ENCODE results near the gene NT5C3A.
"Not testable (repeated sequence)": the region's sequence is repeated elsewhere in the genome, so short reads cannot be mapped to it uniquely, and the experiment has no call there.

NT5C3A gene

DNA sequence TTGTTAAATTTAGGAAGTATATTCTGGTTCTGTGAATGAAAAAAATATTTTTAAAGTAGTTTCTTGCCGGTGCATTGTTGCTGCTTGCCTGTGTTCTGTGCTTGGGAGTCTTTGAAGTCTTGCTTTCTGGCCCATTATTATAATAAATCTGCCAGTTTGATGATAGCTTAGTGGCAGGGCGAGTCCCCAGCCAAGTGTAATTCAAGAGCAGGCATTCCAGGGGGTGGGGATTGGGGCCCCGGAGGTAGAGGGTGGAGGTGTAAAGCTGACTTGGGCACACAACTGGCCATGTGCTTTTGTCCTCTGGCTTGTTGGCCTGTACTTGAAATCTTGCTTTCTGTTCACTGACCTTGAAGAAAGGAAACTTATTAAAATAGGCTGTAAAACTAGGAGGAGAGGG is 90.6 kb downstream of the NT5C3A start:
- FAIRE-seq = not testable (repeated sequence)

DNA sequence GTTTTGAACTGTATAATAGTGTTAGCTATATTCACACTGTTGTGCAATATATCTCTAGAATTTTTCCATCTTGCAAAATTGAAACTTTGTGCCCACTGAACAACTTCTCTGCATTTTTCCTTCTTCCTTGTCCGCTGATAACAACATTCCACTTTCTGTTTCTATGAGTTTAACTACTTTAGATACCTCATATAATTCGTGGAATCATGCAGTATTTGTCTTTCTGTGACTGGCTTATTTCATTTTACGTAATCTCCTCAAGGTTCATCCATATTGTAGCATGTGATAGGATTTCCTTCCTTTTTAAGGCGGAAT is 95.4 kb downstream of the NT5C3A start:
- FAIRE-seq = not testable (repeated sequence)

DNA sequence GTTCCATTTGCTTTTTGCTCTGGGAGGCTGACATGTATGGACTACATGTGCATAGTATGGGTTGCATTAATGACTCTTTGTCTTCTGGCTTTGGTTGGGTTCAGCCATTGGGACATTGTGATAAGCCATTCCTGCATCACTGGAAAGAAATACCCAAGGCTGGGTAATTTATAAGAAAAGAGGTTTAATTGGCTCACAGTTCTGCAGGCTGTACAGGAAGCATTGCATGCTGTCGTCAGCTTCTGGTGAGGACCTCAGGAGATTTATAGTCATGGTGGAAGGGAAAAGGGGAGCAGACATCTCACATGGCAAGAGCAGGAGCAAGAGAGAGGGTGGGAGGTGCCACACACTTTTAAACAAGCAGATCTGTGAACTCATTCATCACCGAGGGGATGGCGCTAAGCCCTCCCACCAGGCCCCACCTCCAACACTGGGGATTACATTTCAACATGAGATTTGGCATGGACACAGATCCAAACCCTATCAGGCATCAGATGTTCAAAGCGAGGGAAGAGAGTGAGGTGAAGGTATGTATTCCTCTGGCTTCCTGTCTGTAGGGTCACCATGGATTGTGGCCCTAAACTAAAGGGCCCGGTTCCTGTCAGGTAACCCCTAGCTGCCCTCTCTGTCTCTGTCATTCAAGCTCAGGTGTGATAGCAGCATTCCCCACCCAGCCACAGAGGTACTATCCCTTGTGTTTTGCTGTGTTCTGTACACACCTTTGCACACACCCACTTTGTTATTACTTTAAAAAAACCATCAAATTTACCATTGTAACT is 95.9 kb downstream of the NT5C3A start:
- FAIRE-seq = not testable (repeated sequence)

DNA sequence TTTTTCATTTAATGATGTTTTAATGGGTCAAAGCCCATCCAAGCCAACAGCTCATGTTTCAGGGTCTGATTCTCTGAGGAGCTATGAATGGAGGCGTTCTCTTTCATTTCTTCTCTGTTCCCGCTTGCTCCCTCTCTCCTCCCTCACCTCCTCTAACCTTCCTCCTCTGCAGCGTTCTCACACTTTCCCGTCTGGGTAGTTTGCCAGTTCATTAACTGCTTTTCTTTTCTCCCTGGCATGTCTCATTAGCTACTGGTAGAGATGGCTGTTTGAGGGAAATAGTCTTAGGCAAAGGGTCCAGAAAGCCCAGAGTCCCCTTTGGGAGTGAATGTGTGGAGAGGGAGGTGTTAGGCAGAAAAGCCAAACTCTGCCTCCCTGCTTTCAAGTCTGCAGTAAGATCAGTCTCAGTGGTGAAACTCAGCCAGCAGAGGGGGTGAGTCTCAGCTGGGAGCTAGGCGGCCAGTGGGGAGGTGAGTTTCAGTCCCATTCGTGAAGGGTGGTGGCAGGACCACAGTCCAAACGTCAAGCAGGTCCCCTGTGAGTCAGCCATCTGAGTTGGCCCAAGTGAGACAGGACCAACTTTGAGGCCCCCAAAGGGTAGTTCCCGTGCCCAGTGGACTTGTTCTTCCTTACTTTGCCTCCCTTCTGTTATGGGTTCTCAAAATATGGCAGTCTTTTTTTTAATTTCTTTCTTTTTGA is 98.0 kb downstream of the NT5C3A start:
- peak; percentile 78 for FAIRE-seq
